ENCODE data around the gene ZBTB7C.

GRCh38 chr18:48405978-48406377 is 3.2 kb downstream of the ZBTB7C start:
- TF ChIP-seq CTCF (IDR thresholded peaks at IDR 0.05) (no peak), POLR2A (IDR thresholded peaks at IDR 0.05) (no peak)
